GM19328 (cell line): Measurements from ENCODE around the gene PPP2R5D.

Source experiments
- ATAC-seq: cut with Tn5 transposase; IDR thresholded peaks from one replicate; pipeline ENCODE4 v1.9.1; 2021; ENCODE audit warnings: mild to moderate bottlenecking, moderate library complexity; ENCODE audit not compliant: unreplicated experiment

Gene PPP2R5D

GRCh38 chr6:43053545-43054205 is 69.3 kb downstream of the PPP2R5D start, which contains the start of gene CUL7:
Gene CUL7, minus strand, starts transcription at chr6:43053851. Its CDS starts 1,063 bp downstream, at chr6:43052788.
- ATAC-seq: peak; percentile 91

GRCh38 chr6:43054206-43054943 is 70.0 kb downstream of the PPP2R5D start:
- no peak for ATAC-seq

GRCh38 chr6:43055966-43056365 is 71.6 kb downstream of the PPP2R5D start:
- no peak for ATAC-seq

- ATAC-seq: no peak
These were observed 74.2 kb downstream of the PPP2R5D start for GRCh38 chr6:43058531-43058930.

GRCh38 chr6:43059168-43060033 is 75.0 kb downstream of the PPP2R5D start, which contains the start of the genes KLC4 and MRPL2:
Gene KLC4, plus strand, starts transcription at chr6:43059631. Its CDS starts 1,705 bp downstream, at chr6:43061336.
Gene MRPL2, minus strand, starts transcription at chr6:43059434. Its CDS starts 53 bp downstream, at chr6:43059381.
- ATAC-seq: peak; percentile 94

- ATAC-seq: no peak
These were observed 75.8 kb downstream of the PPP2R5D start for GRCh38 chr6:43060034-43060754.

GRCh38 chr6:43060755-43061633 is 76.6 kb downstream of the PPP2R5D start:
- no peak for ATAC-seq

- ATAC-seq: no peak
These were observed 77.5 kb downstream of the PPP2R5D start for GRCh38 chr6:43061861-43062260.
